Peyer's patch (tissue), 4 donors: ENCODE data around the gene MCOLN1. TPM values are rescaled to one million over a fixed set of nuclear protein-coding genes. Genes with fewer than 3 reads are reported as not detected.

Source experiments
- DNase-seq, 3 donors: peaks; one replicate each; pipeline ENCODE4 v3.0.0-alpha.2; 2017 to 2019
- H3K27ac ChIP-seq, 4 donors: fragments of 200-600 bp; sonication (generic); one replicate each; pipeline ENCODE4 v1.5.1; 2016 to 2019
- H3K27me3 ChIP-seq, 2 donors: fragments of 200-600 bp; sonication (generic); one replicate each; pipeline ENCODE4 v1.5.1; 2019
- H3K36me3 ChIP-seq, 3 donors: fragments of 200-600 bp; sonication (generic); one replicate each; pipeline ENCODE4 v1.5.1; 2016 to 2019
- H3K4me1 ChIP-seq, 4 donors: fragments of 200-600 bp; sonication (generic); one replicate each; pipeline ENCODE4 v1.5.1; 2016 to 2019
- H3K4me3 ChIP-seq, 4 donors: fragments of 200-600 bp; sonication (generic); 1 replicate in 3 of 4; 2 replicates in 1 of 4; pipeline ENCODE4 v1.5.1; 2016 to 2019; ENCODE audit warnings: mild to moderate bottlenecking in 1 of 4
- H3K9me3 ChIP-seq, 4 donors: fragments of 200-600 bp; sonication (generic); one replicate each; pipeline ENCODE4 v1.5.1; 2016 to 2019; ENCODE audit warnings: mild to moderate bottlenecking in 1 of 4
- POLR2A ChIP-seq, 2 donors: fragments of 450-650 bp; IDR thresholded peaks; one replicate each; pipeline ENCODE4 v1.5.1; 2017; ENCODE audit warnings: antibody characterized with exemption in 2 of 2, mild to moderate bottlenecking in 2 of 2, moderate library complexity in 2 of 2
- total RNA-seq, 4 donors: library from RNA; depleted of rRNA; stranded (reverse); fragments of >200 nt; gene quantifications; one replicate each; pipeline ENCODE4 v1.1.0, GENCODE V29; 2016
- TF ChIP-seq, protein P1 (sequence below), 6 experiments: fragments of 450-650 bp in 4 of 6; fragments of 200-600 bp in 2 of 6; sonication (generic) in 1 of 6; IDR thresholded peaks; one replicate each; pipeline ENCODE4 v1.5.1; 2017 to 2019; ENCODE audit warnings: antibody characterized with exemption in 6 of 6, mild to moderate bottlenecking in 3 of 6, moderate library complexity in 1 of 6

The MCOLN1 gene
- 10 to 100 TPM; 18.0 to 37.1 (median 21.9) TPM for total RNA-seq

DNA sequence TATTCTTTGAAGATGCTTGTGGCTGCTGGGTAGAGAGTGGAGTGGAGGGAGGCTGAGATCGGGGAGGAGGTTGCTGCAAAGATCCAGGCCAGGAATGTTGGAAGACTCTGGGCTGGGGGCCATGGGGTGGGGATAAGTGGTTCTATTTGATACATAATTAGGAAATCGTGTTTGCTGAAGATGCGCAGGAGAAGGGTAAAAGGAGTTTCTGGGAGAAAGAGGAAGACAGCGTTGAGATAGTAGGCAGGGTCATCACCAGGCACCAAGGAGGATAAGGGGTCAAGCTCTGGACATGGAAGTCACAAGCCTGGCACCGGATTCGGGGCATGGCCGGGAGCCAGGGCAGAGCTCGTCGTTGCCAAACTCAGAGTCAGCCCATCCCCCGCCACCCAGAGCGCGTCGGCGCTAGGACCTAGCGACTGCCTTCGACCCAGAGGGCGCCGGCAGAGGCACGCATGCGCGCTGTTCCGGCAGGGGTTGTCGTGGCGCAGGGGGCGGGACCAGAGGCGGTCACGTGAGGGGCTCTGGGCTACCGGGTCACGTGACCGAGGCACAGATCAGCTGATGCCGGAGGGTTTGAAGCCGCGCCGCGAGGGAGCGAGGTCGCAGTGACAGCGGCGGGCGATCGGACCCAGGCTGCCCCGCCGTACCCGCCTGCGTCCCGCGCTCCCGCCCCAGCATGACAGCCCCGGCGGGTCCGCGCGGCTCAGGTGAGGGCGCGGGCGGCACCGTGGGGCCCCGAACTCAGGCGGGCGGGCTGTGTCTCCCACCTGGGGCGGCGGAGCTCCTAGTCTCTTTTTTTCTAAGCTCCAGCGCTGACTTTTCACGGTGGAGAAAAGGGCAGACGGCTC is at the start of gene MCOLN1:
TSS of gene MCOLN1 (plus strand) at position 553 of the 851 bp plus-strand sequence. CDS start at position 680, 127 bp downstream.
- Histone ChIP-seq H3K9me3 (no peaks in the 10 kb centered on the region), H3K36me3 (peaks cover 0 to 33% (median 0%) of the 10 kb centered on the region in 3 donors), H3K27ac (peak within 1 kb of the TSS; percentile 17 to 77 (median 39)), H3K4me3 (peak within 1 kb of the TSS; percentile 56 to 93 (median 82)), H3K4me1 (peaks cover 0 to 22% (median 9%) of the 10 kb centered on the region in 4 donors), H3K27me3 (no peaks in the 10 kb centered on the region)
- peak; percentile 63 to 67 for TF ChIP-seq POLR2A (IDR thresholded peaks at IDR 0.05)
- TF ChIP-seq, protein P1, sequence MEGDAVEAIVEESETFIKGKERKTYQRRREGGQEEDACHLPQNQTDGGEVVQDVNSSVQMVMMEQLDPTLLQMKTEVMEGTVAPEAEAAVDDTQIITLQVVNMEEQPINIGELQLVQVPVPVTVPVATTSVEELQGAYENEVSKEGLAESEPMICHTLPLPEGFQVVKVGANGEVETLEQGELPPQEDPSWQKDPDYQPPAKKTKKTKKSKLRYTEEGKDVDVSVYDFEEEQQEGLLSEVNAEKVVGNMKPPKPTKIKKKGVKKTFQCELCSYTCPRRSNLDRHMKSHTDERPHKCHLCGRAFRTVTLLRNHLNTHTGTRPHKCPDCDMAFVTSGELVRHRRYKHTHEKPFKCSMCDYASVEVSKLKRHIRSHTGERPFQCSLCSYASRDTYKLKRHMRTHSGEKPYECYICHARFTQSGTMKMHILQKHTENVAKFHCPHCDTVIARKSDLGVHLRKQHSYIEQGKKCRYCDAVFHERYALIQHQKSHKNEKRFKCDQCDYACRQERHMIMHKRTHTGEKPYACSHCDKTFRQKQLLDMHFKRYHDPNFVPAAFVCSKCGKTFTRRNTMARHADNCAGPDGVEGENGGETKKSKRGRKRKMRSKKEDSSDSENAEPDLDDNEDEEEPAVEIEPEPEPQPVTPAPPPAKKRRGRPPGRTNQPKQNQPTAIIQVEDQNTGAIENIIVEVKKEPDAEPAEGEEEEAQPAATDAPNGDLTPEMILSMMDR (IDR thresholded peaks at IDR 0.05), result peak in 2 of 6 experiments; percentile 32 to 60
- peak; percentile 100 for DNase-seq

DNA sequence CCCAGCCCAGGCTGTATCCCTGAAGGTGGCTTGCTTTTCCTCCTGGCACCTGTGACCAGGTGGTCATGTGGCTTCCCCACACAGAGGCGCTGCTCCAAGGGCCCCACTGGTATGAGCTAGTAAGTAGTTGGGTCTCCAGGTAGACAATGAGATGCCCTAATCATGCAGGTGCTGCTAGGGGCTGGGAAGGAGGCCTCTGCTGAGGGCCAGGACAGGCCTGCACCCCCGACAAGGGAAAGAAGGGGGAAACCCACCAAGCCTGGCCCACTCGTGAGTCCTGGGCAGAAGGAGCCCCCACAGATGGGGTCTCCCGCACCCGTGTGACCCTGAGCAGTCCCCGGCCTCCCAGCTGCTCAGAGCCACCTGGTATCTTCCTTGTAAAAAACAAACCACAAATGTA is 46.8 kb upstream of the MCOLN1 start:
- no peak for TF ChIP-seq POLR2A (IDR thresholded peaks at IDR 0.05)
- TF ChIP-seq, protein P1 (IDR thresholded peaks at IDR 0.05), result no peak
- H3K27ac ChIP-seq, result no peak overlapping the region
- H3K4me1 ChIP-seq, result no peaks in the 10 kb centered on the region
- no peaks in the 10 kb centered on the region for H3K27me3 ChIP-seq
- DNase-seq, result peak in 1 of 3 donors; percentile 44
- H3K4me3 ChIP-seq, result no peak overlapping the region
- peaks cover 0 to 22% (median 0%) of the 10 kb centered on the region in 3 donors for H3K36me3 ChIP-seq
- H3K9me3 ChIP-seq, result no peaks in the 10 kb centered on the region

DNA sequence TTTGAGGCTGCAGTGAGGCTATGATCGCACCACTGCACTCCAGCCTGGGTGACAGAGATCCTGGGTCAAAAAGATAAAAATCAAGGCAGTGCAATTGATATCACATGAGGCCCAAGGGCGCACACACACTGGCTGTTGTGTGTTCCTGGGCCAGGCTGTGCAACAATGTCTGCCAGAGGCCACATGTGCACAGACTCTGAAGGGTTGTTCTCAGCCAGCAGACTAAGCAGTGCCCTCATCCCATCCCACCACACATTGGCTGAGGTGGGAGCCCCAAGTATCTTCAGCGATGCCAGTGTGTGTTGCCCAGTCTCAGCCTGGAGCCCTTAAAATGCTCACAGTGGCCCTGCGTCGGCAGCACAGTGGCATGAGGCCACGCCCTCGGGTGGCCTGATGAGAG is 46.2 kb upstream of the MCOLN1 start:
- no peaks in the 10 kb centered on the region for H3K4me1 ChIP-seq
- no peaks in the 10 kb centered on the region for H3K27me3 ChIP-seq
- TF ChIP-seq, protein P1 (IDR thresholded peaks at IDR 0.05), result no peak
- TF ChIP-seq POLR2A (IDR thresholded peaks at IDR 0.05), result no peak
- DNase-seq, result peak in 1 of 3 donors; percentile 47
- H3K9me3 ChIP-seq, result no peaks in the 10 kb centered on the region
- no peak overlapping the region for H3K27ac ChIP-seq
- H3K36me3 ChIP-seq, result peaks cover 0 to 17% (median 0%) of the 10 kb centered on the region in 3 donors
- no peak overlapping the region for H3K4me3 ChIP-seq

DNA sequence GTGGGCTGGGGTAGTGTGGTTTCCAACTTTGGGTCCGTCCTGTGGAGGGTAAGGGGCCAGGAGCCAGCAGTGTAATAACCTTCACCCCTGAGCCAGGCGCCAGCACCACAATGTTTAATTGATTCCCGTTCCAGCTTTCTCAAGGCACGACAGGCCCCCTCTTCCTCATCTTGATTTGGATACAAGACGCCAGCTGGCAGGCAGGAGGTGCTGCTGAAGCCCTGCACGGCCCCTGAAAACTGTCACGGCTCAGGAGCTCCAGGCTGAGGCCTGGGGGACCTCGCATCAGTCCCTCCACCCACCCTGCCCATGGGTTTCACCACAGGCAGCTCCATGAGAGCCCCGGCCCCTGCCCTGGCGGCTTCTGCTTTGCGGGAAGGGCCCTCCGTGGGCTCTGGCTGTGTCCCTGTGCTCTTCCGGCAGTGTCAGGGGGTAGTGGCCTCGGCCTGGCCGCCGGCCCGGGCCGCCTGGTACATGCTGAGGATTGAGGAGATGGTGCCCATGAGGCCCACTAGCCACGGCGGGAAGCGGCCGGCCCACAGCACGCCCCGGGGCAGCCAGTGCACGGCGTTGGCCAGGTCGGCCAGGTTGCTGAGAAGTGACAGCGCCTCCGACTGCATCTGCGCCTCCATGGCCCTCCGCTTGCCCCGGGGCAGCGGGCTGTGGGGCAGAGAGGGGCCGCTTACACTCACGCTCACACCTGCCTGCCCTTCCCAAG is 45.5 kb upstream of the MCOLN1 start:
- no peak for DNase-seq
- Histone ChIP-seq H3K4me1 (no peaks in the 10 kb centered on the region), H3K9me3 (no peaks in the 10 kb centered on the region), H3K27ac (no peak overlapping the region), H3K4me3 (no peak overlapping the region), H3K27me3 (no peaks in the 10 kb centered on the region), H3K36me3 (peaks cover 0 to 10% (median 0%) of the 10 kb centered on the region in 3 donors)
- TF ChIP-seq, protein P1 (IDR thresholded peaks at IDR 0.05), result no peak
- TF ChIP-seq POLR2A (IDR thresholded peaks at IDR 0.05), result no peak

DNA sequence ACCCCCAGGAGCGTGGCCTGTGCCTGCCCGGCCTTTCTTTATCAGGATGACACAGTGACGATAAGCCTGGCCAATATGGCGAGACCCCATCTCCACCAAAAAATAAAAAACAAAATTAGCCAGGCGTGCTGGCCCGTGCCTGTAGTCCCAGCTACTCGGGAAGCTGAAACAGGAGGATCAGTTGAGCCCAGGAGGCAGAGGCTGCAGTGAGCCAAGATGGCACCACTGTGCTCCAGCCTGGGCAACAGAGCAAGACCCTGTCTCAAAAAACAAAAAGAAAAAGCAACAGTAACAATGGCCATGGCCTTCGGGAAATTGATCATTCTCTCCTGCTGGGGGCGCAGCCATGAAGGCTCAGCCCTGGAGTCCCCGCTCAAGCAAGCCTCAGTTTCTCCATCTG is 44.7 kb upstream of the MCOLN1 start:
- DNase-seq, result no peak
- Histone ChIP-seq H3K27ac (no peak overlapping the region), H3K4me1 (peaks cover 0 to 6% (median 0%) of the 10 kb centered on the region in 4 donors), H3K4me3 (no peak overlapping the region), H3K27me3 (no peaks in the 10 kb centered on the region), H3K9me3 (no peaks in the 10 kb centered on the region), H3K36me3 (peaks cover 0 to 5% (median 0%) of the 10 kb centered on the region in 3 donors)
- TF ChIP-seq, protein P1 (IDR thresholded peaks at IDR 0.05), result no peak
- no peak for TF ChIP-seq POLR2A (IDR thresholded peaks at IDR 0.05)
